Measurements from ENCODE around the gene SUN2. TPM values are rescaled to one million over a fixed set of nuclear protein-coding genes. Genes with fewer than 3 reads are reported as not detected.

The SUN2 gene
- total RNA-seq, 6 experiments from 2014 or later = 104 to 174 (median 144) TPM

- H3K4me1 ChIP-seq = peaks cover 0 to 56% (median 9%) of the 10 kb centered on the region in 4 donors
- DNase-seq (peak; percentile 97 to 98 (median 97)), ATAC-seq (peak; percentile 40 to 67 (median 60))
- WGBS (ENCODE audit: insufficient coverage, low coverage, low lambda C conversion rate, missing lambda C conversion rate) = 4% methylated on average over 12 of the region's 94 CpGs
- H3K36me3 ChIP-seq = no peaks in the 10 kb centered on the region
- intact Hi-C loops (cut with DNase I) = no loop called here
- H3K27ac ChIP-seq = peak within 1 kb of the TSS; percentile 97 to 99 (median 98)
- H3K9me3 ChIP-seq = no peaks in the 10 kb centered on the region
- peak within 1 kb of the TSS; percentile 62 to 69 (median 67) for H3K4me3 ChIP-seq
- no peaks in the 10 kb centered on the region for H3K27me3 ChIP-seq
- TF ChIP-seq CTCF (IDR thresholded peaks at IDR 0.05) (peak in 1 of 4 donors; percentile 5), POLR2A (IDR thresholded peaks at IDR 0.05) (peak; percentile 99)
Measured at GRCh38 chr22:38700789-38701628, 54.8 kb downstream of the SUN2 start, which contains the start of gene JOSD1. Gene JOSD1, minus strand, starts transcription at chr22:38700943. Its CDS starts 956 bp downstream, at chr22:38699987.

- Histone ChIP-seq H3K27ac (peak overlapping the region; percentile 97 to 99 (median 98)), H3K36me3 (no peaks in the 10 kb centered on the region), H3K9me3 (no peaks in the 10 kb centered on the region), H3K4me3 (peak overlapping the region; percentile 62 to 69 (median 67)), H3K4me1 (peaks cover 0 to 59% (median 9%) of the 10 kb centered on the region in 4 donors), H3K27me3 (no peaks in the 10 kb centered on the region)
- DNase-seq (peak; percentile 85 to 88 (median 85)), ATAC-seq (peak; percentile 24 to 63 (median 52))
- TF ChIP-seq POLR2A (IDR thresholded peaks at IDR 0.05) (no peak), CTCF (IDR thresholded peaks at IDR 0.05) (no peak)
- 0% methylated on average over 28 of the region's 57 CpGs for WGBS (ENCODE audit: insufficient coverage, low coverage, low lambda C conversion rate, missing lambda C conversion rate)
- intact Hi-C loops (cut with DNase I) = no loop called here
Measured at GRCh38 chr22:38700270-38700788, 55.5 kb downstream of the SUN2 start.

GRCh38 chr22:38699784-38700183, 56.0 kb downstream of the SUN2 start:
- no peak for TF ChIP-seq POLR2A (IDR thresholded peaks at IDR 0.05)
- TF ChIP-seq CTCF (IDR thresholded peaks at IDR 0.05) = peak in 1 of 4 donors; percentile 5
- peak overlapping the region; percentile 97 to 99 (median 98) for H3K27ac ChIP-seq
- no peaks in the 10 kb centered on the region for H3K9me3 ChIP-seq
- H3K4me3 ChIP-seq = peak overlapping the region; percentile 62 to 69 (median 67)
- WGBS (ENCODE audit: insufficient coverage, low coverage, low lambda C conversion rate, missing lambda C conversion rate) = 30% methylated on average over 5 of the region's 6 CpGs
- DNase-seq (no peak), ATAC-seq (no peak)
- H3K27me3 ChIP-seq = no peaks in the 10 kb centered on the region
- H3K36me3 ChIP-seq = no peaks in the 10 kb centered on the region
- peaks cover 0 to 56% (median 9%) of the 10 kb centered on the region in 4 donors for H3K4me1 ChIP-seq
- intact Hi-C loops (cut with DNase I) = no loop called here

- Histone ChIP-seq H3K9me3 (no peaks in the 10 kb centered on the region), H3K4me1 (peaks cover 0 to 51% (median 9%) of the 10 kb centered on the region in 4 donors), H3K4me3 (peak overlapping the region; percentile 62 to 69 (median 67)), H3K27ac (peak overlapping the region; percentile 97 to 99 (median 98)), H3K27me3 (no peaks in the 10 kb centered on the region), H3K36me3 (no peaks in the 10 kb centered on the region)
- no peak for DNase-seq
- WGBS (ENCODE audit: insufficient coverage, low coverage, low lambda C conversion rate, missing lambda C conversion rate) = 60% methylated on average over 5 of the region's 5 CpGs
- intact Hi-C loops (cut with DNase I) = no loop called here
- ATAC-seq = no peak
- TF ChIP-seq CTCF (IDR thresholded peaks at IDR 0.05) (no peak), POLR2A (IDR thresholded peaks at IDR 0.05) (no peak)
Measured at GRCh38 chr22:38699143-38699542, 56.7 kb downstream of the SUN2 start.

All from right lobe of liver (tissue), 6 donors.